ENCODE data around the gene TMTC2. TPM values are rescaled to one million over a fixed set of nuclear protein-coding genes. Genes with fewer than 3 reads are reported as not detected.

Gene TMTC2
- total and polyA plus RNA-seq, 12 donors, result 1.6 to 4.4 (median 2.7) TPM

- no peak overlapping the region for H3K27ac ChIP-seq
- H3K4me1 ChIP-seq (replicated peaks in 1 of 2), result no peaks in the 10 kb centered on the region
- H3K9me3 ChIP-seq (replicated peaks in 1 of 3), result no peaks in the 10 kb centered on the region
- TF ChIP-seq POLR2A (IDR thresholded peaks at IDR 0.05), result no peak
- no peak for TF ChIP-seq CTCF (IDR thresholded peaks at IDR 0.05)
- no peak overlapping the region for H3K4me3 ChIP-seq
- H3K36me3 ChIP-seq (replicated peaks in 1 of 2), result no peaks in the 10 kb centered on the region
- WGBS, 4 donors, result 73 to 85% (median 79%) methylated on average over 3 of the region's 3 CpGs
- no peaks in the 10 kb centered on the region for H3K27me3 ChIP-seq
- peak in 1 of 7 donors; percentile 9 for DNase-seq
- intact Hi-C loops (cut with DNase I), result no loop called here
These were observed 210.3 kb downstream of the TMTC2 start for GRCh38 chr12:82896979-82897378.

- WGBS, 4 donors, result 44 to 94% (median 63%) methylated on average over 2 of the region's 2 CpGs
- no peak for TF ChIP-seq POLR2A (IDR thresholded peaks at IDR 0.05)
- TF ChIP-seq CTCF (IDR thresholded peaks at IDR 0.05), result no peak
- Histone ChIP-seq H3K9me3 (replicated peaks in 1 of 3) (no peaks in the 10 kb centered on the region), H3K27me3 (no peaks in the 10 kb centered on the region), H3K4me3 (no peak overlapping the region), H3K36me3 (replicated peaks in 1 of 2) (no peaks in the 10 kb centered on the region), H3K27ac (no peak overlapping the region), H3K4me1 (replicated peaks in 1 of 2) (no peaks in the 10 kb centered on the region)
- intact Hi-C loops (cut with DNase I), result no loop called here
- no peak for DNase-seq
These were observed 211.7 kb downstream of the TMTC2 start for GRCh38 chr12:82898441-82898840.

GRCh38 chr12:82904219-82904790 lies 217.6 kb downstream of the TMTC2 start:
- intact Hi-C loops (cut with DNase I), result no loop called here
- no peak for DNase-seq
- WGBS, 4 donors, result 79 to 92% (median 86%) methylated on average over 5 of the region's 5 CpGs
- Histone ChIP-seq H3K4me3 (no peak overlapping the region), H3K9me3 (replicated peaks in 1 of 3) (no peaks in the 10 kb centered on the region), H3K36me3 (replicated peaks in 1 of 2) (no peaks in the 10 kb centered on the region), H3K27ac (no peak overlapping the region), H3K4me1 (replicated peaks in 1 of 2) (no peaks in the 10 kb centered on the region), H3K27me3 (no peaks in the 10 kb centered on the region)
- TF ChIP-seq POLR2A (IDR thresholded peaks at IDR 0.05), result no peak
- TF ChIP-seq CTCF (IDR thresholded peaks at IDR 0.05), result no peak

- 71 to 81% (median 77%) methylated on average over 9 of the region's 9 CpGs for WGBS, 4 donors
- Histone ChIP-seq H3K9me3 (replicated peaks in 1 of 3) (no peaks in the 10 kb centered on the region), H3K4me3 (no peak overlapping the region), H3K36me3 (replicated peaks in 1 of 2) (no peaks in the 10 kb centered on the region), H3K27ac (no peak overlapping the region), H3K4me1 (replicated peaks in 1 of 2) (no peaks in the 10 kb centered on the region), H3K27me3 (no peaks in the 10 kb centered on the region)
- no peak for DNase-seq
- intact Hi-C loops (cut with DNase I), result no loop called here
- TF ChIP-seq POLR2A (IDR thresholded peaks at IDR 0.05) (no peak), CTCF (IDR thresholded peaks at IDR 0.05) (no peak)
These were observed 223.7 kb downstream of the TMTC2 start for GRCh38 chr12:82910246-82910893.

Measured in adrenal gland (tissue), 12 donors.